Activated T-helper 17 cell treated with anti-CD3 and anti-CD28 coated beads, Interleukin-2, amount 50 U/mL, for 72 hours (primary cell): ENCODE data around the gene ADI1. TPM values are rescaled to one million over a fixed set of nuclear protein-coding genes. Genes with fewer than 3 reads are reported as not detected.
"Not testable (repeated sequence)": the region's sequence is repeated elsewhere in the genome, so short reads cannot be mapped to it uniquely, and the experiment has no call there.

Experiments
- ATAC-seq: fragments of 150-1000 bp; cut with Tn5 transposase; replicated peaks from 2 replicates; pipeline ENCODE4 v1.10.0; 2021; ENCODE audit warnings: mild to moderate bottlenecking, moderate library complexity
- H3K27ac Mint-ChIP-seq: one replicate; pipeline ENCODE4 v1.8.0; 2022; ENCODE audit warnings: mixed read lengths
- H3K27me3 Mint-ChIP-seq: one replicate; pipeline ENCODE4 v1.8.0; 2022; ENCODE audit warnings: mixed read lengths
- H3K36me3 Mint-ChIP-seq: one replicate; pipeline ENCODE4 v1.8.0; 2022; ENCODE audit warnings: low read depth, mild to moderate bottlenecking, mixed read lengths
- H3K4me1 Mint-ChIP-seq: one replicate; pipeline ENCODE4 v1.8.0; 2022; ENCODE audit warnings: mixed read lengths
- H3K4me3 Mint-ChIP-seq: one replicate; pipeline ENCODE4 v1.8.0; 2022; ENCODE audit warnings: mild to moderate bottlenecking, mixed read lengths
- H3K9me3 Mint-ChIP-seq: one replicate; pipeline ENCODE4 v1.8.0; 2022; ENCODE audit warnings: mixed read lengths
- total RNA-seq, 2 donors: library from RNA; stranded (reverse); gene quantifications; one replicate each; pipeline ENCODE4 v1.2.3, GENCODE V29; 2022

ADI1 gene
- total RNA-seq, 2 donors from 2014 or later: 25.8 to 26.0 TPM

- no peaks in the 10 kb centered on the region for H3K9me3 Mint-ChIP-seq
- peak overlapping the region; percentile 19 for H3K4me3 Mint-ChIP-seq
- no peak for ATAC-seq
- peaks cover 32% of the 10 kb centered on the region for H3K36me3 Mint-ChIP-seq
- H3K4me1 Mint-ChIP-seq: no peaks in the 10 kb centered on the region
- peak overlapping the region; percentile 39 for H3K27ac Mint-ChIP-seq
- no peaks in the 10 kb centered on the region for H3K27me3 Mint-ChIP-seq
These were observed 57.4 kb downstream of the ADI1 start for GRCh38 chr2:3461801-3462492.

GRCh38 chr2:3460831-3461800 is 58.2 kb downstream of the ADI1 start:
- Mint-ChIP-seq H3K9me3 (no peaks in the 10 kb centered on the region), H3K27me3 (no peaks in the 10 kb centered on the region), H3K27ac (no peak overlapping the region), H3K4me1 (no peaks in the 10 kb centered on the region), H3K4me3 (no peak overlapping the region), H3K36me3 (peaks cover 36% of the 10 kb centered on the region)
- ATAC-seq: no peak

DNA sequence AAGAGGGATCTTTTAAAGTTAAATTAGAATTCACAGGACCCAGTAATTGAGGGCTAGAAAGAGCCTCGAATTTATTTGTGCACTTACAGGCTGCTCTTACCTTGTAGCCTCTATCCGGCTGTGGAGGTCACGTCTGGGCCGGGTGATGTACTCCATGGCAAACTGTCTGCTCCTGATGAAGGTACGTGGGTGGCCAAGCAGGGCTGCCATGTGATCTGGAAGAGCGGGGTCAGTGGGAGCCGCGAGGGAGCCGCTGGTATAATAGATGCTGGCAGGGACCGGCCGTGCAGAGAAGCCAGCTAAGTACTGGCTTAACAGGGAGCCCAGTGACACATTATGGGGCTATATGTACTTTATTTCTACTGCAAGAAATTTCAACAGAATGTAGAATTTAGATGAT is 59.2 kb downstream of the ADI1 start:
- no peak for ATAC-seq
- H3K36me3 Mint-ChIP-seq: peaks cover 43% of the 10 kb centered on the region
- no peak overlapping the region for H3K27ac Mint-ChIP-seq
- H3K9me3 Mint-ChIP-seq: no peaks in the 10 kb centered on the region
- H3K4me3 Mint-ChIP-seq: no peak overlapping the region
- H3K27me3 Mint-ChIP-seq: no peaks in the 10 kb centered on the region
- H3K4me1 Mint-ChIP-seq: no peaks in the 10 kb centered on the region

DNA sequence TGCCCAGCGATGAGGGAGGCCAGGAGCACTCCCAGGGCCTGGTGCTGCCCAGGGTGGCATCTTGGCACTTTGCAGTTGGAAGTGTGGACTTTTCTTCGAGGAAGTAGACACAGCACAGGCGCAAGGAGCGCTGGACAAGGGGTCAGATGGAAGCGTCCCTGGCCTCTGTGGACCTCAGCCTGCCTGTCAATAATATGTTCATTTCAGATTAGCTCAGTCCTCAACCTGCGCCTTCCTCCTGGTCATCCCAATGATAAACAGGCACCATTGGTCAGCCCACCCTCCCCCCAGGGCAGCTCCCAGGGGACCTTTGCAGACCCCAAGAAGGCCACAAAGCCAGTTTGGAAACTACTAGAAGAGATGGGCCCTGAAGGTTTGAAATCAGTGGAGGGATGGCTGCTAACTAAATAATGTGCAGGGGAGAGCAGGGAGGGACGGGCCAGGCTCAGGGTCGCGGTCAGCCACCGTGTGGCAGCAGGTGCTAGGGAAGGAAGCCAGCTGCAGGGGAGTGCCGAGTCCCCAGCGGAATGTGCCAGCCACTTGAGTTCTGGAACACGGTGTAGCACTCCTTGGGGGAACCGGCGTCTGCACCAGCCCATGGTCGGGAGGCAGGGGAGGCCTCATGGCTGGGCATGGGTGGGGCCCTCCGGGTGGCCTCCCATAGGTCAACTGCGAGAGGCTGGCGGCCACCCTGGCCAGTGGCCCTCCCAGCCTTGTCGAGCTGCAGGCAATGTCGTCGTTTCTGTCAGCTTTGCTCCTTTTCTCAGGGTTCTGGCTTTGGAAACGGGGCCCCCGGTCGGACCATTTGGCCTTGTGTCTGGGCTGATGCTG is 59.9 kb downstream of the ADI1 start:
- no peak for ATAC-seq
- no peaks in the 10 kb centered on the region for H3K9me3 Mint-ChIP-seq
- no peaks in the 10 kb centered on the region for H3K4me1 Mint-ChIP-seq
- H3K27ac Mint-ChIP-seq: no peak overlapping the region
- no peak overlapping the region for H3K4me3 Mint-ChIP-seq
- no peaks in the 10 kb centered on the region for H3K27me3 Mint-ChIP-seq
- peaks cover 38% of the 10 kb centered on the region for H3K36me3 Mint-ChIP-seq

DNA sequence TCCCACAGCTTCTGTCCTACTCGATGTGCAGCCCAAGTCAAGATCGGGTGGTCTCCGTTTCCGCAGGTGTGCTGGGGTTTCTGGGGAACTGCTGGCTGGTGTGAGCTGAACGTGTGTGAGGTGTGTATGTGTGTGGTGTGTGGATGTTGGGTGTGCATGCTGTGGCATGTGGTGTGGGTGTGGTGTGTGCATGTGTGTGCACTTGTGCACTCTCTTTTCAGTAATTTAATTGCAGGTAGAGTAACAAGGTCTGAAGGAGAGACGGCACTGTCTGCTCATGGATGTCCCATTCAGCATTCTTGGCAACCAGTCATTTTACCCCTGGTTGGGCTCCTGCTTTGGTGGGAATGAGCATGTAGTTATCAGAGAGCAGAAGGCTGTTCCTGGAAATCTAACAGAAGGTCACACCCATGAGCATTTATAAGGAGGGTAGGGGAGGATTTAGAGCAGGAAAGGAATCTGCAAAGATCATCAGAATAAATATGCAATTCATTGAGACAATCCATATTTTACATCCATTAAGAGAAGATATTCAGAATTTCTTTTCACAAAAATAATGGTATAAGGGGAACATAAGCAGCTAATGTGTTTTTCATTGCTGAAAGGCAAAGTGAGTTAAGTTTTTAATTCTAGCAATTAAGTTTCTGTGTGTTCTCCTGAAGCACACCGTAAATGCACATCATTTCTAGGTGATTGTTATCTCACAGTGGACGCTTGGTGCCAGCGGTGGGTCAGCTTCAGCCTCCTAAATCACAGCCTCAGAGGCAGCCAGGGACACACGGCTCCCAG is 60.7 kb downstream of the ADI1 start:
- H3K4me3 Mint-ChIP-seq: no peak overlapping the region
- H3K9me3 Mint-ChIP-seq: no peaks in the 10 kb centered on the region
- H3K36me3 Mint-ChIP-seq: peaks cover 36% of the 10 kb centered on the region
- no peaks in the 10 kb centered on the region for H3K27me3 Mint-ChIP-seq
- H3K4me1 Mint-ChIP-seq: no peaks in the 10 kb centered on the region
- ATAC-seq: no peak
- H3K27ac Mint-ChIP-seq: no peak overlapping the region

- Mint-ChIP-seq H3K27me3 (no peaks in the 10 kb centered on the region), H3K4me3 (no peak overlapping the region), H3K36me3 (peaks cover 42% of the 10 kb centered on the region), H3K9me3 (no peaks in the 10 kb centered on the region), H3K4me1 (no peaks in the 10 kb centered on the region), H3K27ac (no peak overlapping the region)
- ATAC-seq: no peak
These were observed 61.6 kb downstream of the ADI1 start for GRCh38 chr2:3457524-3458395.

GRCh38 chr2:3456125-3456524 is 63.2 kb downstream of the ADI1 start:
- peaks cover 47% of the 10 kb centered on the region for H3K36me3 Mint-ChIP-seq

GRCh38 chr2:3454802-3455201 is 64.5 kb downstream of the ADI1 start:
- Mint-ChIP-seq H3K36me3 (peaks cover 58% of the 10 kb centered on the region), H3K9me3 (no peaks in the 10 kb centered on the region), H3K27ac (no peak overlapping the region)

More at GRCh38 chr2:3456125-3456524, 63.2 kb downstream of the ADI1 start:
- Mint-ChIP-seq H3K4me1 (no peaks in the 10 kb centered on the region), H3K9me3 (no peaks in the 10 kb centered on the region), H3K27ac (no peak overlapping the region), H3K4me3 (no peak overlapping the region), H3K27me3 (no peaks in the 10 kb centered on the region)
- no peak for ATAC-seq

GRCh38 chr2:3454005-3454404 is 65.3 kb downstream of the ADI1 start:
- peaks cover 66% of the 10 kb centered on the region for H3K36me3 Mint-ChIP-seq
- H3K4me3 Mint-ChIP-seq, H3K27me3 Mint-ChIP-seq, ATAC-seq, H3K9me3 Mint-ChIP-seq, H3K4me1 Mint-ChIP-seq, H3K27ac Mint-ChIP-seq: not testable (repeated sequence)

More at GRCh38 chr2:3454802-3455201, 64.5 kb downstream of the ADI1 start:
- Mint-ChIP-seq H3K4me3 (no peak overlapping the region), H3K4me1 (no peaks in the 10 kb centered on the region), H3K27me3 (no peaks in the 10 kb centered on the region)
- ATAC-seq: no peak

GRCh38 chr2:3453190-3453999 is 65.9 kb downstream of the ADI1 start:
- no peaks in the 10 kb centered on the region for H3K9me3 Mint-ChIP-seq
- no peak overlapping the region for H3K27ac Mint-ChIP-seq
- H3K27me3 Mint-ChIP-seq: no peaks in the 10 kb centered on the region
- peaks cover 70% of the 10 kb centered on the region for H3K36me3 Mint-ChIP-seq
- H3K4me3 Mint-ChIP-seq: no peak overlapping the region
- ATAC-seq: no peak
- no peaks in the 10 kb centered on the region for H3K4me1 Mint-ChIP-seq

GRCh38 chr2:3451926-3452671 is 67.2 kb downstream of the ADI1 start:
- H3K27ac Mint-ChIP-seq: no peak overlapping the region
- no peaks in the 10 kb centered on the region for H3K4me1 Mint-ChIP-seq
- peaks cover 70% of the 10 kb centered on the region for H3K36me3 Mint-ChIP-seq
- H3K9me3 Mint-ChIP-seq: no peaks in the 10 kb centered on the region
- no peaks in the 10 kb centered on the region for H3K27me3 Mint-ChIP-seq
- ATAC-seq: no peak
- H3K4me3 Mint-ChIP-seq: no peak overlapping the region

DNA sequence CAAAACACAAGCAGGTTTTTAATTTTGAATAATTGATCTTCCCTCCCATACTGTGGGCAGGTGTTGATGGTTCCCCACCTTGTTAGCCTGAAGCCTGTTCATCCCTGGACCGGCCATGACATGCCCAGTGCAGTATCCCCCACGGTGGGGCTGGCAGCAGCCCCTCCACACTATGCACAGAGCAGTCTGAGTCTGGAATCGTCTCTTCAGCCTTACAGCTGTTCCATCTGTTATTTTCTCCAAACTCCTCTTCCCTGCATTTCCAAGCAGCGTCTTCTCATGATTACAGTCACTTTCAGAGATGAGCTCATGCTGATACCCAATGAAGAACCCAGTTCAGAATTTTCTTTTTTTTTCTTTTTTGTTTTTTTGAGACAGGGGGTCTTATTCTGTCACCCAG is 68.2 kb downstream of the ADI1 start:
- Mint-ChIP-seq H3K27ac (peak overlapping the region; percentile 46), H3K27me3 (no peaks in the 10 kb centered on the region), H3K4me3 (no peak overlapping the region), H3K4me1 (no peaks in the 10 kb centered on the region), H3K36me3 (peaks cover 70% of the 10 kb centered on the region), H3K9me3 (no peaks in the 10 kb centered on the region)
- ATAC-seq: no peak
